HepG2 (cell line): ENCODE measurements around the gene UQCR11. TPM values are rescaled to one million over a fixed set of nuclear protein-coding genes. Genes with fewer than 3 reads are reported as not detected.

Experiments used
- ATAC-seq: fragments of 200-7000 bp; cut with Tn5 transposase; 3 replicates; pipeline ENCODE4 v1.9.1; 2020; ENCODE audit warnings: mild to moderate bottlenecking, moderate library complexity
- BruUV-seq: library from RNA; stranded (reverse); fragments of 400-500 nt; replicated peaks from 2 replicates; lab custom pipeline; 2021; lab: Mats Ljungman, UMichigan
- CTCF ChIA-PET: fragments of 300-600 bp; formaldehyde crosslinking; extraction: SDS; loops from one replicate; lab custom pipeline; 2021; ENCODE audit warnings: low total read pairs, inconsistent platforms, low intra/inter-chr PET ratio; lab: Yijun Ruan, JAX
- POLR2A ChIA-PET: fragments of 350-600 bp; sonication (Branson Sonifier 250); formaldehyde crosslinking; loops from one replicate; lab custom pipeline; 2020; ENCODE audit warnings: antibody characterized with exemption, inconsistent platforms; lab: Yijun Ruan, JAX
- DNase-seq: peaks from one replicate; pipeline ENCODE4 v3.0.0-alpha.2; 2015; ENCODE audit warnings: low spot score
- FAIRE-seq: peaks from 3 replicates; lab custom pipeline; 2011; peaks lifted over from hg19 to GRCh38; lab: Jason Lieb, UNC
- H2AFZ ChIP-seq: one replicate; pipeline ENCODE4 v1.6.1; 2011; ENCODE audit warnings: low read length, inconsistent platforms
- H3K27ac ChIP-seq: fragments of 300-600 bp; 3 replicates; pipeline ENCODE4 v1.8.0; 2011; ENCODE audit warnings: mixed run types, mild to moderate bottlenecking, mixed read lengths, low read length, inconsistent platforms; ENCODE audit not compliant: insufficient read depth; ENCODE audit errors: extremely low read length
- H3K27me3 ChIP-seq, 2 experiments: fragments of 200-600 bp in 1 of 2; 2 replicates in 1 of 2; 3 replicates in 1 of 2; pipeline versions ENCODE4 v1.6.0 to v1.8.0; 2011; ENCODE audit warnings: low read length in 2 of 2, mild to moderate bottlenecking in 2 of 2, moderate library complexity in 2 of 2, inconsistent platforms in 1 of 2; ENCODE audit not compliant: insufficient read depth in 2 of 2, control insufficient read depth in 1 of 2
- H3K36me3 ChIP-seq, 2 experiments: fragments of 200-600 bp in 1 of 2; replicated peaks in 1 of 2; 2 replicates in 1 of 2; 3 replicates in 1 of 2; pipeline versions ENCODE4 v1.5.1 to v1.8.0; 2011; ENCODE audit warnings: low read length in 2 of 2, inconsistent platforms in 1 of 2; ENCODE audit not compliant: insufficient read depth in 2 of 2, control insufficient read depth in 1 of 2
- H3K4me1 ChIP-seq: 2 replicates; pipeline ENCODE4 v1.5.1; 2012; ENCODE audit warnings: low read length, inconsistent platforms; ENCODE audit not compliant: insufficient read depth
- H3K4me2 ChIP-seq: 2 replicates; pipeline ENCODE4 v1.6.0; 2011; ENCODE audit warnings: low read depth, low read length, inconsistent platforms
- H3K4me3 ChIP-seq, 3 experiments: fragments of 200-600 bp in 1 of 3; sonication (generic), shearing (Covaris generic) in 1 of 3; replicated peaks in 1 of 3; 2 replicates each; pipeline ENCODE4 v1.5.1; 2011 to 2016; ENCODE audit warnings: low read length in 3 of 3, inconsistent platforms in 2 of 3, low read depth in 2 of 3, mild to moderate bottlenecking in 2 of 3, control low read depth in 1 of 3, mixed read lengths in 1 of 3; ENCODE audit not compliant: insufficient read depth in 1 of 3
- H3K79me2 ChIP-seq: one replicate; pipeline ENCODE4 v1.6.1; 2011; ENCODE audit warnings: low read length, inconsistent platforms; ENCODE audit not compliant: insufficient read depth
- H3K9ac ChIP-seq: 2 replicates; pipeline ENCODE4 v1.6.0; 2011; ENCODE audit warnings: mild to moderate bottlenecking, low read depth, low read length, inconsistent platforms; ENCODE audit not compliant: insufficient read depth
- H3K9me3 ChIP-seq: 2 replicates; pipeline ENCODE4 v1.5.1; 2012; ENCODE audit warnings: mild to moderate bottlenecking, low read length
- H4K20me1 ChIP-seq: 2 replicates; pipeline ENCODE4 v1.6.0; 2011; ENCODE audit warnings: inconsistent platforms, mild to moderate bottlenecking, low read length, moderate library complexity; ENCODE audit not compliant: insufficient read depth
- GZF1 ChIP-seq: sonication (generic); formaldehyde crosslinking; IDR thresholded peaks from 2 replicates; pipeline ENCODE4 v1.5.1; 2020; ENCODE audit warnings: mild to moderate bottlenecking, missing genetic modification reagents
- KDM1A ChIP-seq: IDR thresholded peaks from 2 replicates; pipeline ENCODE4 v1.6.1; 2016; ENCODE audit warnings: missing compliant biosample characterization
- MEIS1 ChIP-seq: sonication (generic); formaldehyde crosslinking; IDR thresholded peaks from 2 replicates; pipeline ENCODE4 v1.9.0; 2021; ENCODE audit warnings: mild to moderate bottlenecking, missing genetic modification reagents, moderate library complexity, borderline replicate concordance
- MLLT10 ChIP-seq: sonication (generic); formaldehyde crosslinking; IDR thresholded peaks from 2 replicates; pipeline ENCODE4 v1.4.0; 2020; ENCODE audit warnings: missing genetic modification reagents
- POLR2AphosphoS2 ChIP-seq: IDR thresholded peaks from 2 replicates; pipeline ENCODE4 v1.6.1; 2011; ENCODE audit warnings: low read depth, low read length, improper control_type of control experiment
- SMC3 ChIP-seq: IDR thresholded peaks from 2 replicates; pipeline ENCODE4 v1.6.1; 2011; ENCODE audit warnings: low read length, improper control_type of control experiment
- TERF1 ChIP-seq: sonication (generic); formaldehyde crosslinking; IDR thresholded peaks from 2 replicates; pipeline ENCODE4 v1.8.0; 2022; ENCODE audit warnings: mild to moderate bottlenecking, missing genetic modification reagents, moderate library complexity
- TMF1 ChIP-seq: sonication (generic); formaldehyde crosslinking; IDR thresholded peaks from 2 replicates; pipeline ENCODE4 v1.8.1; 2022; ENCODE audit warnings: low read depth, missing genetic modification reagents
- ZKSCAN5 ChIP-seq: sonication (generic); formaldehyde crosslinking; IDR thresholded peaks from 2 replicates; pipeline ENCODE4 v1.5.1; 2020; ENCODE audit warnings: mild to moderate bottlenecking, missing genetic modification reagents
- ZNF329 ChIP-seq: sonication (generic); formaldehyde crosslinking; IDR thresholded peaks from 2 replicates; pipeline ENCODE4 v1.9.0; 2021; ENCODE audit warnings: low read depth, mild to moderate bottlenecking, missing genetic modification reagents
- WGBS: methylation state at CpG from one replicate; pipeline ENCODE4 v1.1.6; 2017; ENCODE audit warnings: low lambda C conversion rate; 5-methylcytosine and 5-hydroxymethylcytosine counted together
- in situ Hi-C: cut with HindIII; loops from 2 replicates; pipeline ENCODE4 v1.10.0; 2017; ENCODE audit warnings: low pct_unique_long_range_greater_than_20kb; ENCODE audit not compliant: extremely low pct_ligation_motif_present
- intact Hi-C: fragments of 100-400 bp; cut with micrococcal nuclease; formaldehyde crosslinking; loops from one replicate; pipeline ENCODE4 v1.10.0; 2022; ENCODE audit not compliant: unreplicated experiment
- polyA plus RNA-seq, 8 experiments: library from polyadenylated mRNA; depleted of rRNA in 3 of 8; stranded (reverse) in 7 of 8; unstranded in 1 of 8; fragments of >200 nt; fragmentation: Illumina TruSeq in 4 of 8; extraction: Trizol in 4 of 8; gene quantifications; 2 replicates each; pipeline versions ENCODE4 v1.2.1 to v1.2.3, GENCODE V29; 2011 to 2016; ENCODE audit warnings: low read depth in 4 of 8, missing spikeins in 1 of 8, mixed read lengths in 1 of 8; ENCODE audit not compliant: insufficient read depth in 1 of 8
- total RNA-seq, 5 experiments: library from RNA; depleted of rRNA; stranded (reverse); fragments of >200 nt; fragmentation: Illumina TruSeq; extraction: Trizol; gene quantifications; 2 replicates each; pipeline ENCODE4 v1.2.3, GENCODE V29; 2016; ENCODE audit warnings: low read depth in 1 of 5
- TF ChIP-seq, protein P1 (sequence below): sonication (generic); formaldehyde crosslinking; IDR thresholded peaks from 2 replicates; pipeline ENCODE4 v1.5.1; 2020; ENCODE audit warnings: missing genetic modification reagents, mild to moderate bottlenecking, borderline replicate concordance
- TF ChIP-seq, protein P2 (sequence below): sonication (generic); formaldehyde crosslinking; IDR thresholded peaks from 2 replicates; pipeline ENCODE4 v1.5.0; 2020; ENCODE audit warnings: missing genetic modification reagents

The UQCR11 gene
- total and polyA plus RNA-seq, 2 of the 13 experiments (the other 11 are each of a cell fraction or from before 2014, with no cell fraction given): 125 to 214 TPM

- no peak overlapping the region for H3K27ac ChIP-seq
- FAIRE-seq (no peak), ATAC-seq (no peak), DNase-seq (no peak)
- in situ Hi-C loops: no loop called here
- H3K4me2 ChIP-seq: no peak overlapping the region
- no peaks in the 10 kb centered on the region for H3K79me2 ChIP-seq
- H3K4me3 ChIP-seq: no peak overlapping the region
- H3K36me3 ChIP-seq: peaks cover 7 to 31% of the 10 kb centered on the region in 2 experiments; a peak in 4 of 5 replicates
- WGBS: 99% methylated on average over 17 of the region's 24 CpGs
- no peak overlapping the region for H2AFZ ChIP-seq
- intact Hi-C loops: no loop called here
- no peaks in the 10 kb centered on the region for H3K27me3 ChIP-seq
- H3K4me1 ChIP-seq: 0 out of 2 replicates have a peak, but pooled peaks cover 11% of the 10 kb centered on the region
- ChIA-PET CTCF (no interaction called here), POLR2A (no interaction called here)
- TF ChIP-seq ZNF329 (peak; percentile 99), MEIS1 (no peak)
- no peaks in the 10 kb centered on the region for H4K20me1 ChIP-seq
- H3K9me3 ChIP-seq: no peaks in the 10 kb centered on the region
- BruUV-seq: no TSS peak
- no peak overlapping the region for H3K9ac ChIP-seq
Observed at GRCh38 chr19:1629256-1629808, 24.1 kb upstream of the UQCR11 start.

DNA sequence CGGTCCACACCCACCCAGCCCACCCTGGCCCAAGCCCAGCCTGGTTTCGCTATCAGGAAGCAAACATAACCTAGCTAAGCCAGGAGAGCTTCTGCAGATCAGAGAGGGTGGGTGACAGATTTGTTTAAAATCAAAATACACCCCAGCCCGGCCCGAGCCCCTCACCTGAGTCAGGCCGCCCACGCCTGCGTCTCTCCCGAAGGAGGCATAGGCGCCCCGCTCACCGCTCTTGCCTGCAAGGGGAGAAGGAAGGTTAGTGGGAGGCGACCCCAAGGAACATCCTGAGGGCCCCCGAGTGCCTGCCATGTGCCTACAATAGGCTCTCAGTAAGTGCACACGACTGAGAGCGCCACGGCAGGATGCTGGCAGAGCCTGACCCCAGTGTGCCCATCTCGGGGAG is 21.9 kb upstream of the UQCR11 start:
- CTCF ChIA-PET: no interaction called here
- intact Hi-C loops: no loop called here
- H3K4me3 ChIP-seq: no peak overlapping the region
- FAIRE-seq: no peak
- H3K9ac ChIP-seq: no peak overlapping the region
- H3K4me2 ChIP-seq: no peak overlapping the region
- peaks cover 9 to 29% of the 10 kb centered on the region in 2 experiments; a peak in 4 of 5 replicates for H3K36me3 ChIP-seq
- ATAC-seq: no peak
- H3K4me1 ChIP-seq: no peaks in the 10 kb centered on the region
- in situ Hi-C loops: no loop called here
- no peaks in the 10 kb centered on the region for H4K20me1 ChIP-seq
- H3K79me2 ChIP-seq: no peaks in the 10 kb centered on the region
- BruUV-seq: no TSS peak
- H3K9me3 ChIP-seq: no peaks in the 10 kb centered on the region
- WGBS: 97% methylated on average over 15 of the region's 17 CpGs
- POLR2A ChIA-PET: no interaction called here
- H2AFZ ChIP-seq: no peak overlapping the region
- no peak overlapping the region for H3K27ac ChIP-seq
- no peaks in the 10 kb centered on the region for H3K27me3 ChIP-seq
- no peak for DNase-seq
- no peak for TF ChIP-seq SMC3
- no peak for TF ChIP-seq POLR2AphosphoS2
- TF ChIP-seq KDM1A (CRISPR knock-in tag): no peak
- no peak for TF ChIP-seq MLLT10 (CRISPR knock-in tag)
- no peak for TF ChIP-seq TMF1 (CRISPR knock-in tag)
- no peak for TF ChIP-seq ZKSCAN5 (CRISPR knock-in tag)
- TF ChIP-seq, protein P1, sequence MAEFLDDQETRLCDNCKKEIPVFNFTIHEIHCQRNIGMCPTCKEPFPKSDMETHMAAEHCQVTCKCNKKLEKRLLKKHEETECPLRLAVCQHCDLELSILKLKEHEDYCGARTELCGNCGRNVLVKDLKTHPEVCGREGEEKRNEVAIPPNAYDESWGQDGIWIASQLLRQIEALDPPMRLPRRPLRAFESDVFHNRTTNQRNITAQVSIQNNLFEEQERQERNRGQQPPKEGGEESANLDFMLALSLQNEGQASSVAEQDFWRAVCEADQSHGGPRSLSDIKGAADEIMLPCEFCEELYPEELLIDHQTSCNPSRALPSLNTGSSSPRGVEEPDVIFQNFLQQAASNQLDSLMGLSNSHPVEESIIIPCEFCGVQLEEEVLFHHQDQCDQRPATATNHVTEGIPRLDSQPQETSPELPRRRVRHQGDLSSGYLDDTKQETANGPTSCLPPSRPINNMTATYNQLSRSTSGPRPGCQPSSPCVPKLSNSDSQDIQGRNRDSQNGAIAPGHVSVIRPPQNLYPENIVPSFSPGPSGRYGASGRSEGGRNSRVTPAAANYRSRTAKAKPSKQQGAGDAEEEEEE: no peak
- TF ChIP-seq TERF1: no peak
- TF ChIP-seq, protein P2, sequence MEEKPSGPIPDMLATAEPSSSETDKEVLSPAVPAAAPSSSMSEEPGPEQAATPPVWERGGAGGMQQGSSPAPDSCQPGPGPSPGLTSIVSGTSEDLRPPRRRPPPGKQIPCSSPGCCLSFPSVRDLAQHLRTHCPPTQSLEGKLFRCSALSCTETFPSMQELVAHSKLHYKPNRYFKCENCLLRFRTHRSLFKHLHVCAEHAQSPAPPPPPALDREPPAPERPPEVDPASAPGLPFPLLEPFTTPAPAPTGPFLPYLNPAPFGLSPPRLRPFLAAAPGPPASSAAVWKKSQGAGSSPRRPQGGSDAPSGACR (CRISPR knock-in tag): no peak
- TF ChIP-seq GZF1 (CRISPR knock-in tag): no peak
- TF ChIP-seq, all 625 proteins: peak for 0
